ENCODE results near the gene FBXO44.

Gene FBXO44

GRCh38 chr1:11676386-11677103, 21.9 kb downstream of the FBXO44 start:
- no peak overlapping the region for H2AFZ ChIP-seq (ENCODE audit: low read depth, low read length)
- peaks cover 3% of the 10 kb centered on the region; the same call in 1 of the 2 replicates for H3K79me2 ChIP-seq (ENCODE audit: low read length)
- TF ChIP-seq CTCF (IDR thresholded peaks at IDR 0.05; ENCODE audit: low read depth, low read length), result peak; percentile 14; the same call in 1 of the 2 replicates
- TF ChIP-seq EZH2phosphoT487 (IDR thresholded peaks at IDR 0.05; ENCODE audit: low read depth), result no peak
- H3K4me1 ChIP-seq (ENCODE audit: low read length), result no peaks in the 10 kb centered on the region
- H4K20me1 ChIP-seq (ENCODE audit: insufficient read depth, low read length), result no peaks in the 10 kb centered on the region
- no peaks in the 10 kb centered on the region for H3K27me3 ChIP-seq (ENCODE audit: low read depth, low read length)
- H3K4me3 ChIP-seq (ENCODE audit: low read length), result no peak overlapping the region
- H3K9me3 ChIP-seq (ENCODE audit: insufficient read depth, low read length), result no peaks in the 10 kb centered on the region
- H3K9ac ChIP-seq (ENCODE audit: low read length), result no peak overlapping the region
- no peak overlapping the region for H3K4me2 ChIP-seq (ENCODE audit: low read length)
- no peak overlapping the region for H3K27ac ChIP-seq (ENCODE audit: low read length)
- H3K36me3 ChIP-seq (replicated peaks; ENCODE audit: low read depth, low read length), result no peaks in the 10 kb centered on the region

- Histone ChIP-seq H4K20me1 (ENCODE audit: insufficient read depth, low read length) (no peaks in the 10 kb centered on the region), H3K9me3 (ENCODE audit: insufficient read depth, low read length) (no peaks in the 10 kb centered on the region), H3K27me3 (ENCODE audit: low read depth, low read length) (peaks cover 9% of the 10 kb centered on the region; the same call in 1 of the 2 replicates), H3K4me1 (ENCODE audit: low read length) (peaks cover 6% of the 10 kb centered on the region; the same call in 1 of the 2 replicates), H3K4me2 (ENCODE audit: low read length) (no peak overlapping the region), H3K9ac (ENCODE audit: low read length) (no peak overlapping the region), H3K4me3 (ENCODE audit: low read length) (no peak overlapping the region), H3K79me2 (ENCODE audit: low read length) (peaks cover 3% of the 10 kb centered on the region; the same call in 1 of the 2 replicates), H3K27ac (ENCODE audit: low read length) (no peak overlapping the region), H2AFZ (ENCODE audit: low read depth, low read length) (no peak overlapping the region), H3K36me3 (replicated peaks; ENCODE audit: low read depth, low read length) (no peaks in the 10 kb centered on the region)
- TF ChIP-seq EZH2phosphoT487 (IDR thresholded peaks at IDR 0.05; ENCODE audit: low read depth) (no peak), CTCF (IDR thresholded peaks at IDR 0.05; ENCODE audit: low read depth, low read length) (no peak)
Observed at GRCh38 chr1:11678442-11678841, 23.8 kb downstream of the FBXO44 start.

GRCh38 chr1:11680270-11681070, 25.8 kb downstream of the FBXO44 start:
- no peaks in the 10 kb centered on the region for H3K9me3 ChIP-seq (ENCODE audit: insufficient read depth, low read length)
- H3K27ac ChIP-seq (ENCODE audit: low read length), result peak overlapping the region; percentile 42; the same call in 1 of the 2 replicates
- peak overlapping the region; percentile 71; the same call in 1 of the 2 replicates for H2AFZ ChIP-seq (ENCODE audit: low read depth, low read length)
- H3K9ac ChIP-seq (ENCODE audit: low read length), result peak overlapping the region; percentile 79
- H4K20me1 ChIP-seq (ENCODE audit: insufficient read depth, low read length), result no peaks in the 10 kb centered on the region
- H3K79me2 ChIP-seq (ENCODE audit: low read length), result peaks cover 3% of the 10 kb centered on the region; the same call in 1 of the 2 replicates
- peak overlapping the region; percentile 93 for H3K4me3 ChIP-seq (ENCODE audit: low read length)
- H3K27me3 ChIP-seq (ENCODE audit: low read depth, low read length), result peaks cover 9% of the 10 kb centered on the region; the same call in 1 of the 2 replicates
- H3K36me3 ChIP-seq (replicated peaks; ENCODE audit: low read depth, low read length), result no peaks in the 10 kb centered on the region
- peaks cover 6% of the 10 kb centered on the region; the same call in 1 of the 2 replicates for H3K4me1 ChIP-seq (ENCODE audit: low read length)
- TF ChIP-seq EZH2phosphoT487 (IDR thresholded peaks at IDR 0.05; ENCODE audit: low read depth), result no peak
- no peak for TF ChIP-seq CTCF (IDR thresholded peaks at IDR 0.05; ENCODE audit: low read depth, low read length)
- H3K4me2 ChIP-seq (ENCODE audit: low read length), result peak overlapping the region; percentile 67
